Naive B cell (primary cell): Measurements from ENCODE around the gene IFT74. TPM values are rescaled to one million over a fixed set of nuclear protein-coding genes. Genes with fewer than 3 reads are reported as not detected.
A peak's percentile ranks its signal among the peaks of the same experiment; 100 is the strongest.

ENCODE experiments used
- ATAC-seq, 2 donors: fragments of 150-1000 bp; cut with Tn5 transposase; 2 replicates each; pipeline ENCODE4 v1.10.0; 2021; ENCODE audit warnings: low read depth in 2 of 2, mild to moderate bottlenecking in 2 of 2, moderate library complexity in 2 of 2
- DNase-seq: peaks from one replicate; pipeline ENCODE4 v3.0.0; 2022
- H3K27ac Mint-ChIP-seq, 6 donors: one replicate each; pipeline ENCODE4 v1.8.0; 2020 to 2022; ENCODE audit warnings: mild to moderate bottlenecking in 6 of 6, mixed read lengths in 6 of 6, moderate library complexity in 5 of 6, inconsistent platforms in 2 of 6
- H3K27me3 Mint-ChIP-seq, 3 donors: one replicate each; pipeline ENCODE4 v1.8.0; 2021 to 2022; ENCODE audit warnings: mixed read lengths in 3 of 3, mild to moderate bottlenecking in 1 of 3
- H3K36me3 Mint-ChIP-seq, 2 donors: one replicate each; pipeline ENCODE4 v1.8.0; 2020 to 2022; ENCODE audit warnings: mixed read lengths in 2 of 2, inconsistent platforms in 1 of 2, mild to moderate bottlenecking in 1 of 2
- H3K4me1 Mint-ChIP-seq, 3 donors: one replicate each; pipeline ENCODE4 v1.8.0; 2020 to 2022; ENCODE audit warnings: mixed read lengths in 3 of 3, inconsistent platforms in 1 of 3, mild to moderate bottlenecking in 1 of 3, moderate library complexity in 1 of 3
- H3K4me3 Mint-ChIP-seq, 8 donors: one replicate each; pipeline ENCODE4 v1.8.0; 2020 to 2022; ENCODE audit warnings: mild to moderate bottlenecking in 8 of 8, mixed read lengths in 8 of 8, moderate library complexity in 8 of 8, inconsistent platforms in 2 of 8
- H3K9me3 Mint-ChIP-seq, 7 donors: one replicate each; pipeline ENCODE4 v1.8.0; 2020 to 2022; ENCODE audit warnings: mixed read lengths in 7 of 7, mild to moderate bottlenecking in 5 of 7, inconsistent platforms in 2 of 7, moderate library complexity in 1 of 7
- polyA plus RNA-seq, 6 donors: library from polyadenylated mRNA; unstranded; fragments of 300-500 nt; fragmentation: Illumina TruSeq; gene quantifications; one replicate each; pipeline ENCODE4 v1.2.3, GENCODE V29; 2021; ENCODE audit warnings: low read depth in 6 of 6

The IFT74 gene
- polyA plus RNA-seq, 6 donors from 2014 or later, result 5.9 to 15.6 (median 12.8) TPM

DNA sequence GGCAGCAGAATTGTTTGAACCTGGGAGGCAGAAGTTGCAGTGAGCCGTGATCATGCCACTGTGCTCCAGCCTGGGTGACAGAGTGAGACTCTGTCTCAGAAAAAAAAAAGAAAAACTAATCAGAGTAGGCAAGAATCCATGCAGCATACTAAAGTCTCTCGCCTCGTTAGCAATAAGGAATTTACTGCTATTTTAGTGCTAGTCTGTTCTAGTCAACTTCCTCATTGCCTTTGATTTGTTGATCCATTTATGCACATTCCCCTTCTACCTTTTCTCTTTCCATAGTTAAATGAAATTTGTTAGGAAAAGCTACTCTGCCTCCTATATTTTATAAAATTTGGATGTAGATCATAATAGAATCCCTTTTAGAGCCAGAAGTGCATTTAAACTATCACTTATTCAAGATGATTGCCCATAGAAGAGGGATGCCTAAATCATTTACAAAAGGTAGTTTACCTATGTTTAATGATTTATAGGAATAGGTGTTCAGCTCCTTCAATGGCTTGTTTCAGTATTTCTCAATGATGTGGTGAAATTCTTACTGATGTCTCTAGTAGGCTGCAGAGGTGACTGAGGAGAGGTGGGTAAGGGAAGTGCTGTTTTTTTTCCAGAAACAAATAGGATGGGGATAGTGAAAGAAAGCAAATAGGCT is 47.3 kb downstream of the IFT74 start:
- no peak for DNase-seq
- H3K27ac Mint-ChIP-seq, result peak overlapping the region in 1 of 6 donors; percentile 16
- peaks cover 18% of the 10 kb centered on the region in 2 donors for H3K36me3 Mint-ChIP-seq
- no peak for ATAC-seq
- H3K4me1 Mint-ChIP-seq, result peaks cover 0 to 3% (median 0%) of the 10 kb centered on the region in 3 donors
- H3K27me3 Mint-ChIP-seq, result no peaks in the 10 kb centered on the region
- no peak overlapping the region for H3K4me3 Mint-ChIP-seq
- H3K9me3 Mint-ChIP-seq, result peaks cover 0 to 9% (median 4%) of the 10 kb centered on the region in 7 donors

DNA sequence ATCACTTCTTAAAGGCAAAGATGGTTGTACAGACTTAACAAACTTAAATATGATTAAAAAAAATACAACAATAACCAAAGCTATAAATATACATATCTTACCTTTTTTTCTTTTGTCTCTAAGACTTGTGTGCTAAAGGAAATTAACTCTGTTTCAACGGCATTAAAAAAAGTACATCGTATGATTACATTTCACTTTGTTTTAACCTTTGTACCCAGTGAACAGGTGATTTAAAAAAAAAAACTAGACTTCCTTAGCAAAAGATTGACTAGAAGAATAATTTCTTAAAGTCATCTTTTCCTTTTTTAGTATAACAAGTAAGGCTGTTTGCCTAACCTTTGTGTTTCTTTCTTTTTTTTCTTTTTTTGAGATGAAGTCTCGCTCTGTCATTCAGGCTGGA is 49.3 kb downstream of the IFT74 start, which contains the start of gene LRRC19:
Gene LRRC19 (minus strand): TSS at position 182 of the 400 bp plus-strand sequence. CDS start 5,978 bp downstream, outside the sequence.
- DNase-seq (no peak), ATAC-seq (no peak)
- H3K27ac Mint-ChIP-seq, result peak within 1 kb of the TSS in 1 of 6 donors; percentile 5
- H3K36me3 Mint-ChIP-seq, result peaks cover 18% of the 10 kb centered on the region in 2 donors
- peaks cover 0 to 9% (median 4%) of the 10 kb centered on the region in 7 donors for H3K9me3 Mint-ChIP-seq
- peaks cover 0 to 3% (median 0%) of the 10 kb centered on the region in 3 donors for H3K4me1 Mint-ChIP-seq
- H3K27me3 Mint-ChIP-seq, result no peaks in the 10 kb centered on the region
- H3K4me3 Mint-ChIP-seq, result no peak within 1 kb of the TSS

DNA sequence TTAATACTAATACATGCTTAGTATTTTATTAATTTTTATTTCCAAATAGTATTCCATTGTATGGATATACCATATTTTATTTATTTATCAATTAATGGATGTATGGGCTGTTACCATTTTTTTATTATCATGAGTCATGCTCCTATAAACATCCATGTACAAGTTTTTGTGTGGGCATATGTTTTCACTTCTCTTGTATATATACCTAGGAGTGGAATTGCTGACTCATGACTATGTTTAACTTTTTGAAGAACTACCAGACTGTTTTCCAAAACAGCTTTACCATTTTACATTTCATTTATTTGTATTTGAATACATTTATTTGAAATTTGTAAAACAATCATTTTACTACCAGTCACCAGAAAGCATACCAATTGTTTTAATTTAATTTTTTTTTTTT is 63.4 kb downstream of the IFT74 start:
- no peaks in the 10 kb centered on the region for H3K27me3 Mint-ChIP-seq
- ATAC-seq (no peak), DNase-seq (no peak)
- H3K4me1 Mint-ChIP-seq, result peaks cover 0 to 5% (median 0%) of the 10 kb centered on the region in 3 donors
- peaks cover 27 to 43% of the 10 kb centered on the region in 2 donors for H3K36me3 Mint-ChIP-seq
- no peak overlapping the region for H3K4me3 Mint-ChIP-seq
- peaks cover 0 to 2% (median 0%) of the 10 kb centered on the region in 7 donors for H3K9me3 Mint-ChIP-seq
- H3K27ac Mint-ChIP-seq, result no peak overlapping the region

- Mint-ChIP-seq H3K27me3 (no peaks in the 10 kb centered on the region), H3K9me3 (peaks cover 0 to 4% (median 0%) of the 10 kb centered on the region in 7 donors), H3K27ac (no peak overlapping the region), H3K36me3 (peaks cover 28 to 32% of the 10 kb centered on the region in 2 donors), H3K4me1 (peaks cover 0 to 5% (median 0%) of the 10 kb centered on the region in 3 donors), H3K4me3 (no peak overlapping the region)
- no peak for DNase-seq
- no peak for ATAC-seq
Measured at GRCh38 chr9:27022920-27023319, 66.7 kb downstream of the IFT74 start.

GRCh38 chr9:27029186-27029585 is 73.0 kb downstream of the IFT74 start:
- Mint-ChIP-seq H3K9me3 (peaks cover 0 to 4% (median 0%) of the 10 kb centered on the region in 7 donors), H3K4me3 (no peak overlapping the region), H3K4me1 (no peaks in the 10 kb centered on the region), H3K27ac (no peak overlapping the region), H3K27me3 (no peaks in the 10 kb centered on the region), H3K36me3 (peaks cover 6 to 11% of the 10 kb centered on the region in 2 donors)
- DNase-seq (no peak), ATAC-seq (no peak)

DNA sequence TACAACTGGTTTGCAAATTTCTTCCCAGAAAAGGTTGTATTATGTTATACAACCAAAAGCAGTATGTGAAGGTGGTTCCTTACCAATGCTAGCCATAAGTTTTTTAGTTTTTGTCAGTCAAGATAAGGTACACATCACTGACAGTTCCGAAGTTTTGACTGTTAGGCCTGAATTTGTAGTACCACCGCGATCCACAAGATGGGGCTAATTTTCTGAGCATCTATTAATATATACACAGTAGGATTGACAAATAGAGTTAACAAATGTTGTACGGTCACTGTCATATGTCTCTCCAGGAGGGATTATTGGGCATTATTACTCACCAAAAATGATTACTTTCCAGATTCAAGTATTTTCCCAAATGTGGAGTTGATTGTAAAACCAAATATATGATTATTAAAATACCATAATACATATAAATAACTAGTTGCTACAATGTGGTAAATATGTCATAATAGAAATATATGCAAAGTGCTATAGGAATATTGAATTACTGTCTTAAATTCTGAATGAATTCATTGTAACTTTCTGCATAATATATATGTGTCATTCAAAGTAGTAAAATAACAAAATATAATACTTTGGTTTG is 77.7 kb downstream of the IFT74 start:
- H3K27me3 Mint-ChIP-seq, result no peaks in the 10 kb centered on the region
- H3K36me3 Mint-ChIP-seq, result peaks cover 0 to 10% of the 10 kb centered on the region in 2 donors
- ATAC-seq (peak; percentile 30 to 51), DNase-seq (peak; percentile 25)
- H3K4me3 Mint-ChIP-seq, result no peak overlapping the region
- H3K4me1 Mint-ChIP-seq, result no peaks in the 10 kb centered on the region
- H3K27ac Mint-ChIP-seq, result no peak overlapping the region
- no peaks in the 10 kb centered on the region for H3K9me3 Mint-ChIP-seq

- ATAC-seq, result no peak
- Mint-ChIP-seq H3K4me3 (no peak overlapping the region), H3K36me3 (peaks cover 0 to 9% of the 10 kb centered on the region in 2 donors), H3K27me3 (no peaks in the 10 kb centered on the region), H3K9me3 (no peaks in the 10 kb centered on the region), H3K4me1 (no peaks in the 10 kb centered on the region), H3K27ac (peak overlapping the region in 1 of 6 donors; percentile 70)
- DNase-seq, result no peak
Measured at GRCh38 chr9:27037499-27037898, 81.3 kb downstream of the IFT74 start.

GRCh38 chr9:27041746-27042145 is 85.5 kb downstream of the IFT74 start:
- H3K4me3 Mint-ChIP-seq, result no peak overlapping the region
- H3K4me1 Mint-ChIP-seq, result no peaks in the 10 kb centered on the region
- no peaks in the 10 kb centered on the region for H3K9me3 Mint-ChIP-seq
- ATAC-seq (no peak), DNase-seq (no peak)
- peaks cover 0 to 15% of the 10 kb centered on the region in 2 donors for H3K36me3 Mint-ChIP-seq
- no peaks in the 10 kb centered on the region for H3K27me3 Mint-ChIP-seq
- H3K27ac Mint-ChIP-seq, result no peak overlapping the region

DNA sequence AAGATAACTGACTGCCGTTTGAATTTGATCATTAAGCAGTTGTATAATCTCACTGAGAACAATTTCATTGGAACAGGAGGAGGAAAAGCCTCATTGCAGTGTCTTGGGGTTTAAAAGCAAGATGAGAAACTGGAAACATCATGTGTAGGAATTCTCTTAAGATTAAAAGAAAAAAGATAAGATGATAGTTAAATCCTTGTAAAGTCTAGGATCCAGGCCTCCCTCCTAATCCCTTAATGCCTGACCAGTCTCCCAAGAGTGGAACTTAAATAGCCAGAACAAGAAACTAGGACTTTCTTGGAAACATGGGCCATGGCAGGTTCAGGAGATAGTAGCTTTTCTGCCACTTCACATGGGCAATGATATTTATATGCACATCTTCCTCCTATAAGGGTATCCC is 86.3 kb downstream of the IFT74 start:
- H3K36me3 Mint-ChIP-seq, result peaks cover 0 to 15% of the 10 kb centered on the region in 2 donors

GRCh38 chr9:27043176-27043575 is 87.0 kb downstream of the IFT74 start:
- no peak overlapping the region for H3K4me3 Mint-ChIP-seq
- H3K27ac Mint-ChIP-seq, result no peak overlapping the region
- H3K27me3 Mint-ChIP-seq, result no peaks in the 10 kb centered on the region
- DNase-seq (no peak), ATAC-seq (no peak)
- H3K36me3 Mint-ChIP-seq, result peaks cover 1 to 15% of the 10 kb centered on the region in 2 donors
- no peaks in the 10 kb centered on the region for H3K4me1 Mint-ChIP-seq
- no peaks in the 10 kb centered on the region for H3K9me3 Mint-ChIP-seq

More for the DNA sequence above, 86.3 kb downstream of the IFT74 start:
- ATAC-seq, result no peak
- Mint-ChIP-seq H3K9me3 (no peaks in the 10 kb centered on the region), H3K4me1 (no peaks in the 10 kb centered on the region), H3K27ac (no peak overlapping the region), H3K4me3 (no peak overlapping the region), H3K27me3 (no peaks in the 10 kb centered on the region)
- no peak for DNase-seq

DNA sequence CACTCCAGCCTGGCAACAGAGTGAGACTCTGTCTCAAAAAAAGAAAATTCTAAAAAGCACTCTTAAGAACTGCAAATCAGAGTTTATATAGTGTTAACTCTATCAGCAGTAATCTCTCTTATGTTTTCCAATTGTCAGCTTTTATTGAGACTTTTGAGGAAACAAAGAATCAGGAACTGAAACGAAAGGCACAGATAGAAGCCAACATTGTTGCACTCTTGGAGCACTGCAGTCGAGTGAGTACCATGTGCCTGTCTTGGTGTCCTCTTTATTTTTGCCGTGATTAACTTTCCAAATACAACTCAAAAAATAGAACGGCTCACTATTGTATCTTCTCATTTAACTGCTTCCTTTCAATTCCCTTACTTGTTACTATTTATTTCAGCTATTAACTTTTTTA is 90.9 kb downstream of the IFT74 start:
- no peak for ATAC-seq
- H3K4me3 Mint-ChIP-seq, result no peak overlapping the region

DNA sequence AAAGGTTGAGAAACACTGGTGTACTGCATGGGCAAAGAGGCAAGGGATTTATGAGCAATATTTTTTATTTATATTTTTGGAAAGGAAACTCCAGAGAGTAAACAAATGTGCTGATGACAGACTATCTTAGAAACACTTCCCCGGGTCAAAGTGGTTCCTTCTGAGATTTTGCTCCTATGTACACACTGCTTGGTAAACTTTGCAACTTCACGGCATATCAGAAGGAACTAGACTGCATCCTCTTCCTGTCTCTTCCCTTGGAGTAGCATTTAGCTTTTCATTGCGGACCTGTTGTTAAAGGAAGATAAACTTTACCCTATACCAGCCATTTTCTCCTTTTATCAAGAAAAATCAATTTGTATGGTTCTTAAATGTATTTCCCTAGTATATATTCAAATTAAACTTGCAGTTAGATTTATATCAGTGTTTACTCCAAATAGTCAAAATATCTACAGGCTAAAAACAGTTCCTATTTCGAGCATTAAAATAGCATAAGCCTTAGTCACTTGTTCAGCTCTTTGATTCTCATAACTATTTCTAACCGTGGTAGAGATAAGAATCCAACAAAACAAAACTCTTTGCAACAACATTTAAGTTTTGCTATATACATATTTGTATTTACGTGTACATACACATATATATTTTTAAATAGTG is 97.3 kb downstream of the IFT74 start:
- no peak for ATAC-seq
- Mint-ChIP-seq H3K4me3 (no peak overlapping the region), H3K27me3 (no peaks in the 10 kb centered on the region), H3K27ac (no peak overlapping the region), H3K9me3 (no peaks in the 10 kb centered on the region), H3K36me3 (peaks cover 11 to 19% of the 10 kb centered on the region in 2 donors), H3K4me1 (no peaks in the 10 kb centered on the region)
- no peak for DNase-seq

More for the DNA sequence above, 90.9 kb downstream of the IFT74 start:
- H3K36me3 Mint-ChIP-seq, result peaks cover 15 to 17% of the 10 kb centered on the region in 2 donors
- no peaks in the 10 kb centered on the region for H3K27me3 Mint-ChIP-seq
- DNase-seq, result no peak
- H3K4me1 Mint-ChIP-seq, result no peaks in the 10 kb centered on the region
- H3K27ac Mint-ChIP-seq, result no peak overlapping the region
- H3K9me3 Mint-ChIP-seq, result no peaks in the 10 kb centered on the region

DNA sequence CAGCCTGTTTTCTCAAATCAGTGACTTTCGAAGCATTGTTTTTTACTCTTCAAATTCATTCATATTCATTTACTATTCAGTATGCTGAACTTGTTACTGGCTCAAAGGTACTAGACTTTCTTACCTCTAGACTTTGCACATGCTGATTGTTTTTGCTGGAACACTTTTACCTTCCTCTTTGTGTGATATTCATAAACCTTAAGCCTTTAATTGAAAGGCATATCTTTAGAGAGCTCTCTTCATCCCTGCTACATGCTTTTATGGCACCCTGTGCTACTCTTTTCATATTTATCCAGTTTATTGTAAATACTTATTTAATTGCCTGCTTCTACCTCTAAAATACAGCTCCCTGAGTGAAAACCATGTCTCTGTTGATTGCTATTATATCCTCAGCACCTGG is 97.9 kb downstream of the IFT74 start:
- Mint-ChIP-seq H3K9me3 (no peaks in the 10 kb centered on the region), H3K27me3 (no peaks in the 10 kb centered on the region), H3K4me3 (no peak overlapping the region), H3K4me1 (no peaks in the 10 kb centered on the region), H3K27ac (peak overlapping the region in 1 of 6 donors; percentile 15), H3K36me3 (peaks cover 4 to 23% of the 10 kb centered on the region in 2 donors)
- DNase-seq (no peak), ATAC-seq (no peak)

GRCh38 chr9:27054841-27055240 is 98.6 kb downstream of the IFT74 start:
- DNase-seq (no peak), ATAC-seq (no peak)
- Mint-ChIP-seq H3K4me3 (no peak overlapping the region), H3K9me3 (no peaks in the 10 kb centered on the region), H3K36me3 (peaks cover 0 to 28% of the 10 kb centered on the region in 2 donors), H3K4me1 (no peaks in the 10 kb centered on the region), H3K27me3 (no peaks in the 10 kb centered on the region), H3K27ac (no peak overlapping the region)
